ENCODE results near the gene EPHA6. TPM values are rescaled to one million over a fixed set of nuclear protein-coding genes. Genes with fewer than 3 reads are reported as not detected.

Gene EPHA6
- total RNA-seq (2022) (1.1 TPM in 2 replicates), Bru-seq, nascent RNA (percentile 24 among the genes with signal in this experiment), BruChase-seq, experiment 1, labeled RNA remaining after a 6-hour chase (percentile 26 among the genes with signal in this experiment), BruChase-seq, experiment 2, labeled RNA remaining after a 2-hour chase (percentile 25 among the genes with signal in this experiment)
- long read RNA-seq, partial matches to known transcripts: 1 of 1 reads
- long read RNA-seq, other reads (novel, unspliced or antisense): 0 of 1 reads

GRCh38 chr3:96813820-96814650, at the start of gene EPHA6:
Gene EPHA6, plus strand, starts transcription at chr3:96814594.
- CTCF ChIA-PET: interaction anchor here (0.6 kb wide), 2 partner anchors 109 to 1350 kb away, joined by 3 to 4 read pairs; no protein-coding TSS in a partner anchor
- H3K4me3 Mint-ChIP-seq (ENCODE audit: low read depth, unreplicated experiment): peak within 1 kb of the TSS; percentile 89
- peaks cover 8% of the 10 kb centered on the region for H3K4me1 Mint-ChIP-seq (ENCODE audit: low read depth, unreplicated experiment)
- intact Hi-C loops (cut with micrococcal nuclease; ENCODE audit: unreplicated experiment): loop anchor here (1.0 to 5.0 kb wide), 2 partner anchors 483 to 1952 kb away; no protein-coding TSS in a partner anchor
- peak; percentile 64 for DNase-seq
- H3K27me3 Mint-ChIP-seq (ENCODE audit: unreplicated experiment): no peaks in the 10 kb centered on the region
- H3K9me3 Mint-ChIP-seq (ENCODE audit: low read depth, unreplicated experiment): no peaks in the 10 kb centered on the region
- no peak within 1 kb of the TSS for H3K27ac Mint-ChIP-seq (ENCODE audit: unreplicated experiment)
- TF ChIP-seq CTCF (IDR thresholded peaks at IDR 0.05; ENCODE audit: unreplicated experiment): no peak
- H3K36me3 Mint-ChIP-seq (ENCODE audit: insufficient read depth, unreplicated experiment): peaks cover 8% of the 10 kb centered on the region
- no TSS peak for BruUV-seq (replicated peaks)

- H3K4me3 Mint-ChIP-seq (ENCODE audit: low read depth, unreplicated experiment): no peak overlapping the region
- H3K27ac Mint-ChIP-seq (ENCODE audit: unreplicated experiment): no peak overlapping the region
- intact Hi-C loops (cut with micrococcal nuclease; ENCODE audit: unreplicated experiment): no loop called here
- no TSS peak for BruUV-seq (replicated peaks)
- H3K36me3 Mint-ChIP-seq (ENCODE audit: insufficient read depth, unreplicated experiment): no peaks in the 10 kb centered on the region
- H3K4me1 Mint-ChIP-seq (ENCODE audit: low read depth, unreplicated experiment): no peaks in the 10 kb centered on the region
- peaks cover 4% of the 10 kb centered on the region for H3K9me3 Mint-ChIP-seq (ENCODE audit: low read depth, unreplicated experiment)
- no peak for TF ChIP-seq CTCF (IDR thresholded peaks at IDR 0.05; ENCODE audit: unreplicated experiment)
- no peak for DNase-seq
- CTCF ChIA-PET: interaction anchor here (0.6 kb wide), 1 partner anchor 113 kb away, joined by 3 read pairs; no protein-coding TSS in a partner anchor
- no peaks in the 10 kb centered on the region for H3K27me3 Mint-ChIP-seq (ENCODE audit: unreplicated experiment)
Observed at GRCh38 chr3:96776818-96777217, 37.6 kb upstream of the EPHA6 start.

GRCh38 chr3:96779810-96780209, 34.6 kb upstream of the EPHA6 start:
- no peak overlapping the region for H3K4me3 Mint-ChIP-seq (ENCODE audit: low read depth, unreplicated experiment)
- intact Hi-C loops (cut with micrococcal nuclease; ENCODE audit: unreplicated experiment): no loop called here
- H3K27ac Mint-ChIP-seq (ENCODE audit: unreplicated experiment): no peak overlapping the region
- TF ChIP-seq CTCF (IDR thresholded peaks at IDR 0.05; ENCODE audit: unreplicated experiment): no peak
- no peaks in the 10 kb centered on the region for H3K4me1 Mint-ChIP-seq (ENCODE audit: low read depth, unreplicated experiment)
- DNase-seq: no peak
- no peaks in the 10 kb centered on the region for H3K36me3 Mint-ChIP-seq (ENCODE audit: insufficient read depth, unreplicated experiment)
- peaks cover 4% of the 10 kb centered on the region for H3K9me3 Mint-ChIP-seq (ENCODE audit: low read depth, unreplicated experiment)
- no TSS peak for BruUV-seq (replicated peaks)
- CTCF ChIA-PET: no interaction called here
- no peaks in the 10 kb centered on the region for H3K27me3 Mint-ChIP-seq (ENCODE audit: unreplicated experiment)

- Mint-ChIP-seq H3K36me3 (ENCODE audit: insufficient read depth, unreplicated experiment) (no peaks in the 10 kb centered on the region), H3K27me3 (ENCODE audit: unreplicated experiment) (no peaks in the 10 kb centered on the region), H3K4me3 (ENCODE audit: low read depth, unreplicated experiment) (no peak overlapping the region), H3K9me3 (ENCODE audit: low read depth, unreplicated experiment) (peaks cover 4% of the 10 kb centered on the region), H3K4me1 (ENCODE audit: low read depth, unreplicated experiment) (no peaks in the 10 kb centered on the region), H3K27ac (ENCODE audit: unreplicated experiment) (no peak overlapping the region)
- DNase-seq: no peak
- CTCF ChIA-PET: no interaction called here
- intact Hi-C loops (cut with micrococcal nuclease; ENCODE audit: unreplicated experiment): no loop called here
- TF ChIP-seq CTCF (IDR thresholded peaks at IDR 0.05; ENCODE audit: unreplicated experiment): no peak
- BruUV-seq (replicated peaks): no TSS peak
Observed at GRCh38 chr3:96796101-96796500, 18.3 kb upstream of the EPHA6 start.

Measured in Calu3 (cell line).